ENCODE results near the gene PALD1. TPM values are rescaled to one million over a fixed set of nuclear protein-coding genes. Genes with fewer than 3 reads are reported as not detected.

Gene PALD1
- total RNA-seq, 3 donors from 2014 or later: 1.9 to 7.5 (median 5.9) TPM

DNA sequence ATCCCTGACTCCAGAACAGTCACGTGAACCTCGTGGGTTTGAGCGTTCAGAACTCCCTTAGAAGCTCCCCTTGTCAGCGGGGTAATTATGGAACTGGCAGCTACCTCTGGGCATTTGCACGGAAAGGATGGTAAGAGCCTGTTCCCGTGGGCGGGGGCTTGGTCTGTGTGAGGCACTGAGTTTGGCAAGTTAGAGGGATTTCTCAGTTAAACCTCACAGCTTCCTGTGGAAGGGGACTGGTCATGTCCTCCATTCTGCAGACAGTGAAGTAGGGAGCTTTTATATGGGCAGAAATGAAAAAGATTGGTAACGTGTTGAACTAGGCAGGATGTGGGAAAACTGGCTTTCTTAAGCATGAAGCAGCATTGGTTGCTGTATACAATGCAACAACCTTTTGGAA is 16.0 kb downstream of the PALD1 start:
- no peaks in the 10 kb centered on the region for H3K9me3 ChIP-seq
- DNase-seq (ENCODE audit: low spot score in 2 of 2): no peak
- no peaks in the 10 kb centered on the region for H3K27me3 ChIP-seq
- TF ChIP-seq POLR2A (IDR thresholded peaks at IDR 0.05) (no peak), POLR2AphosphoS5 (IDR thresholded peaks at IDR 0.05) (no peak)
- TF ChIP-seq, protein P1, sequence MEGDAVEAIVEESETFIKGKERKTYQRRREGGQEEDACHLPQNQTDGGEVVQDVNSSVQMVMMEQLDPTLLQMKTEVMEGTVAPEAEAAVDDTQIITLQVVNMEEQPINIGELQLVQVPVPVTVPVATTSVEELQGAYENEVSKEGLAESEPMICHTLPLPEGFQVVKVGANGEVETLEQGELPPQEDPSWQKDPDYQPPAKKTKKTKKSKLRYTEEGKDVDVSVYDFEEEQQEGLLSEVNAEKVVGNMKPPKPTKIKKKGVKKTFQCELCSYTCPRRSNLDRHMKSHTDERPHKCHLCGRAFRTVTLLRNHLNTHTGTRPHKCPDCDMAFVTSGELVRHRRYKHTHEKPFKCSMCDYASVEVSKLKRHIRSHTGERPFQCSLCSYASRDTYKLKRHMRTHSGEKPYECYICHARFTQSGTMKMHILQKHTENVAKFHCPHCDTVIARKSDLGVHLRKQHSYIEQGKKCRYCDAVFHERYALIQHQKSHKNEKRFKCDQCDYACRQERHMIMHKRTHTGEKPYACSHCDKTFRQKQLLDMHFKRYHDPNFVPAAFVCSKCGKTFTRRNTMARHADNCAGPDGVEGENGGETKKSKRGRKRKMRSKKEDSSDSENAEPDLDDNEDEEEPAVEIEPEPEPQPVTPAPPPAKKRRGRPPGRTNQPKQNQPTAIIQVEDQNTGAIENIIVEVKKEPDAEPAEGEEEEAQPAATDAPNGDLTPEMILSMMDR (IDR thresholded peaks at IDR 0.05): no peak
- H3K27ac ChIP-seq: no peak overlapping the region
- intact Hi-C loops (cut with DNase I; ENCODE audit: low total_unique reads): no loop called here
- peaks cover 0 to 5% of the 10 kb centered on the region in 2 donors for H3K4me1 ChIP-seq
- H3K4me3 ChIP-seq: no peak overlapping the region
- H3K36me3 ChIP-seq: no peaks in the 10 kb centered on the region

GRCh38 chr10:70494966-70495365 is 16.4 kb downstream of the PALD1 start:
- Histone ChIP-seq H3K4me3 (no peak overlapping the region), H3K9me3 (no peaks in the 10 kb centered on the region), H3K27me3 (no peaks in the 10 kb centered on the region), H3K4me1 (peaks cover 0 to 5% of the 10 kb centered on the region in 2 donors), H3K27ac (no peak overlapping the region), H3K36me3 (no peaks in the 10 kb centered on the region)
- TF ChIP-seq POLR2A (IDR thresholded peaks at IDR 0.05) (no peak), POLR2AphosphoS5 (IDR thresholded peaks at IDR 0.05) (no peak)
- TF ChIP-seq, protein P1 (IDR thresholded peaks at IDR 0.05): no peak
- DNase-seq (ENCODE audit: low spot score in 2 of 2): no peak
- intact Hi-C loops (cut with DNase I; ENCODE audit: low total_unique reads): no loop called here

GRCh38 chr10:70495691-70496261 is 17.2 kb downstream of the PALD1 start:
- no peak for DNase-seq (ENCODE audit: low spot score in 2 of 2)
- peaks cover 0 to 5% of the 10 kb centered on the region in 2 donors for H3K4me1 ChIP-seq
- TF ChIP-seq, protein P1 (IDR thresholded peaks at IDR 0.05): no peak
- TF ChIP-seq POLR2AphosphoS5 (IDR thresholded peaks at IDR 0.05) (no peak), POLR2A (IDR thresholded peaks at IDR 0.05) (no peak)
- no peak overlapping the region for H3K27ac ChIP-seq
- intact Hi-C loops (cut with DNase I; ENCODE audit: low total_unique reads): no loop called here
- no peaks in the 10 kb centered on the region for H3K36me3 ChIP-seq
- H3K4me3 ChIP-seq: no peak overlapping the region
- no peaks in the 10 kb centered on the region for H3K27me3 ChIP-seq
- no peaks in the 10 kb centered on the region for H3K9me3 ChIP-seq

- TF ChIP-seq, protein P1 (IDR thresholded peaks at IDR 0.05): no peak
- no peak for TF ChIP-seq POLR2A (IDR thresholded peaks at IDR 0.05)
- TF ChIP-seq POLR2AphosphoS5 (IDR thresholded peaks at IDR 0.05): no peak
Observed at GRCh38 chr10:70496341-70497119, 18.0 kb downstream of the PALD1 start.

GRCh38 chr10:70497120-70497545 is 18.6 kb downstream of the PALD1 start:
- intact Hi-C loops (cut with DNase I; ENCODE audit: low total_unique reads): no loop called here
- Histone ChIP-seq H3K27me3 (no peaks in the 10 kb centered on the region), H3K9me3 (no peaks in the 10 kb centered on the region), H3K36me3 (no peaks in the 10 kb centered on the region), H3K4me3 (no peak overlapping the region), H3K4me1 (peaks cover 0 to 5% of the 10 kb centered on the region in 2 donors), H3K27ac (no peak overlapping the region)
- no peak for DNase-seq (ENCODE audit: low spot score in 2 of 2)
- TF ChIP-seq POLR2AphosphoS5 (IDR thresholded peaks at IDR 0.05): no peak
- TF ChIP-seq, protein P1 (IDR thresholded peaks at IDR 0.05): no peak
- TF ChIP-seq POLR2A (IDR thresholded peaks at IDR 0.05): no peak

More at GRCh38 chr10:70496341-70497119, 18.0 kb downstream of the PALD1 start:
- Histone ChIP-seq H3K9me3 (no peaks in the 10 kb centered on the region), H3K4me1 (peaks cover 0 to 5% of the 10 kb centered on the region in 2 donors), H3K36me3 (no peaks in the 10 kb centered on the region), H3K27me3 (no peaks in the 10 kb centered on the region), H3K4me3 (no peak overlapping the region), H3K27ac (no peak overlapping the region)
- no peak for DNase-seq (ENCODE audit: low spot score in 2 of 2)
- intact Hi-C loops (cut with DNase I; ENCODE audit: low total_unique reads): no loop called here

All from breast epithelium (tissue), 4 donors.